ENCODE results near the gene EHF. TPM values are rescaled to one million over a fixed set of nuclear protein-coding genes. Genes with fewer than 3 reads are reported as not detected.

The EHF gene
- polyA plus RNA-seq, 1 donor from 2014 or later: 0.17 TPM

DNA sequence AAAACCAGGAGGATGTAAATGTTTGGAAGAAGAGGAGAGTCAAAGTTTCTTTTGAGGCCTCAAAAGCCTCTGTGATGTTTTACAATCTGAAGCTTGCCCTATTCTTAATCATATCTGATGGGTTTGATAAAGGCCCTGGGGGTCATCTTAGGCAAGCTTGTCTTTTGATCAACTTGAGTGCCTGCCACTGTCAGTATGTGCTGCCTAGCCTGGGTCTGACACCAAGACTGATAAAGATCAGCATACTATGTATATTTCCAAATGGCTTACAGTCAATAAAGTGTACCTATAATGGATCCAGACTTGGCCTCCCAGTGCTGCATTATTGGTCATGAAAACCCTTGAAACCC is 12.7 kb downstream of the EHF start:
- Histone ChIP-seq H3K4me2 (ENCODE audit: low read length) (no peak overlapping the region), H3K36me3 (ENCODE audit: insufficient read depth, low read length) (no peaks in the 10 kb centered on the region), H3K9ac (ENCODE audit: low read length) (no peak overlapping the region), H2AFZ (ENCODE audit: low read depth, low read length) (no peak overlapping the region), H3K9me2 (ENCODE audit: insufficient read depth, low read length) (no peaks in the 10 kb centered on the region), H3K27me3 (ENCODE audit: insufficient read depth, low read depth, low read length) (no peaks in the 10 kb centered on the region), H3K79me2 (replicated peaks; ENCODE audit: insufficient read depth, low read length) (no peaks in the 10 kb centered on the region), H3F3A (ENCODE audit: insufficient read depth, low read length, poor library complexity, severe bottlenecking) (no peaks in the 10 kb centered on the region), H3K9me3 (ENCODE audit: low read length) (no peaks in the 10 kb centered on the region), H4K20me1 (ENCODE audit: insufficient read depth) (no peaks in the 10 kb centered on the region), H3K4me3 (ENCODE audit: low read length) (no peak overlapping the region), H3K27ac (ENCODE audit: low read length) (no peak overlapping the region)
- TF ChIP-seq MXI1 (conservative IDR thresholded peaks at IDR 0.05; ENCODE audit: poor library complexity, severe bottlenecking): no peak
- no peak for TF ChIP-seq RAD21 (conservative IDR thresholded peaks at IDR 0.05)
- no peak for TF ChIP-seq EZH2 (IDR thresholded peaks at IDR 0.05; ENCODE audit: borderline replicate concordance, insufficient read depth, low read length, poor library complexity, severe bottlenecking)
- TF ChIP-seq, protein P1, sequence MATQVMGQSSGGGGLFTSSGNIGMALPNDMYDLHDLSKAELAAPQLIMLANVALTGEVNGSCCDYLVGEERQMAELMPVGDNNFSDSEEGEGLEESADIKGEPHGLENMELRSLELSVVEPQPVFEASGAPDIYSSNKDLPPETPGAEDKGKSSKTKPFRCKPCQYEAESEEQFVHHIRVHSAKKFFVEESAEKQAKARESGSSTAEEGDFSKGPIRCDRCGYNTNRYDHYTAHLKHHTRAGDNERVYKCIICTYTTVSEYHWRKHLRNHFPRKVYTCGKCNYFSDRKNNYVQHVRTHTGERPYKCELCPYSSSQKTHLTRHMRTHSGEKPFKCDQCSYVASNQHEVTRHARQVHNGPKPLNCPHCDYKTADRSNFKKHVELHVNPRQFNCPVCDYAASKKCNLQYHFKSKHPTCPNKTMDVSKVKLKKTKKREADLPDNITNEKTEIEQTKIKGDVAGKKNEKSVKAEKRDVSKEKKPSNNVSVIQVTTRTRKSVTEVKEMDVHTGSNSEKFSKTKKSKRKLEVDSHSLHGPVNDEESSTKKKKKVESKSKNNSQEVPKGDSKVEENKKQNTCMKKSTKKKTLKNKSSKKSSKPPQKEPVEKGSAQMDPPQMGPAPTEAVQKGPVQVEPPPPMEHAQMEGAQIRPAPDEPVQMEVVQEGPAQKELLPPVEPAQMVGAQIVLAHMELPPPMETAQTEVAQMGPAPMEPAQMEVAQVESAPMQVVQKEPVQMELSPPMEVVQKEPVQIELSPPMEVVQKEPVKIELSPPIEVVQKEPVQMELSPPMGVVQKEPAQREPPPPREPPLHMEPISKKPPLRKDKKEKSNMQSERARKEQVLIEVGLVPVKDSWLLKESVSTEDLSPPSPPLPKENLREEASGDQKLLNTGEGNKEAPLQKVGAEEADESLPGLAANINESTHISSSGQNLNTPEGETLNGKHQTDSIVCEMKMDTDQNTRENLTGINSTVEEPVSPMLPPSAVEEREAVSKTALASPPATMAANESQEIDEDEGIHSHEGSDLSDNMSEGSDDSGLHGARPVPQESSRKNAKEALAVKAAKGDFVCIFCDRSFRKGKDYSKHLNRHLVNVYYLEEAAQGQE (IDR thresholded peaks at IDR 0.05; ENCODE audit: borderline replicate concordance): no peak
- no peak for TF ChIP-seq TAF1 (IDR thresholded peaks at IDR 0.05; ENCODE audit: low read depth)
- TF ChIP-seq EP300 (conservative IDR thresholded peaks at IDR 0.05; ENCODE audit: poor library complexity, severe bottlenecking): no peak
- TF ChIP-seq, protein P2, sequence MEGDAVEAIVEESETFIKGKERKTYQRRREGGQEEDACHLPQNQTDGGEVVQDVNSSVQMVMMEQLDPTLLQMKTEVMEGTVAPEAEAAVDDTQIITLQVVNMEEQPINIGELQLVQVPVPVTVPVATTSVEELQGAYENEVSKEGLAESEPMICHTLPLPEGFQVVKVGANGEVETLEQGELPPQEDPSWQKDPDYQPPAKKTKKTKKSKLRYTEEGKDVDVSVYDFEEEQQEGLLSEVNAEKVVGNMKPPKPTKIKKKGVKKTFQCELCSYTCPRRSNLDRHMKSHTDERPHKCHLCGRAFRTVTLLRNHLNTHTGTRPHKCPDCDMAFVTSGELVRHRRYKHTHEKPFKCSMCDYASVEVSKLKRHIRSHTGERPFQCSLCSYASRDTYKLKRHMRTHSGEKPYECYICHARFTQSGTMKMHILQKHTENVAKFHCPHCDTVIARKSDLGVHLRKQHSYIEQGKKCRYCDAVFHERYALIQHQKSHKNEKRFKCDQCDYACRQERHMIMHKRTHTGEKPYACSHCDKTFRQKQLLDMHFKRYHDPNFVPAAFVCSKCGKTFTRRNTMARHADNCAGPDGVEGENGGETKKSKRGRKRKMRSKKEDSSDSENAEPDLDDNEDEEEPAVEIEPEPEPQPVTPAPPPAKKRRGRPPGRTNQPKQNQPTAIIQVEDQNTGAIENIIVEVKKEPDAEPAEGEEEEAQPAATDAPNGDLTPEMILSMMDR (IDR thresholded peaks at IDR 0.05; ENCODE audit: poor library complexity, severe bottlenecking): no peak

DNA sequence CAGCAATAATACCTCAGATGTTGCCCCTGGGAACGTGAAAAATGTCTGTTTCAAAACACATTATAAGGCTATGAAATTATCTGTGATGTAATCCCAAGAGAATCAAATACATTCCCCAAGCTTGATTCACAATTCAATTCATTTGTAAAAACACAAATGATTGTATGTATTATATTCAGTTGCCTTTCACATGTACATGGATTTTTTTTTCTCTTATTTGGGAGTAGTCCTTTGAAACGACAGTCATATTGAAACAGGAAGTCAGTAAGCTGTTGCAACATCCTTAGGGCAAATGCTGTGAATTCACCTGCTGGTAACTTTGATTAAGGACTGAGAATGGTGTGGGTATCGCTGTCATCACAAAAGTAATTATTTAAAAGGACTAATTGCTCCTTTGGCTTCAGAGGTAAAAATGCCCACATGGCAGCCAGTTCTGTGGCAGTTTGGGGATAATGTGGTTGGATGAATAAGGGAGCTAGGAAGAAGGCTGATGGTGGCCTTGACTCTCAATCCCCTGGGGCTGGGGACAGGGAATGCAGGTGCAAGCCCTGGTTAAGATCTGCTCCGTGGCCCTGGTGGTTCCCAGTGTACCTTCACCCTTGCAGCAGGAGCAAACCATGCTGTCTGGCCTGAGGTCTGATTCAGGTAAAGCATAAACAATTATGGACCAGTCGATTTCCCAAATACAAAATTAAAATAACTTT is 13.2 kb downstream of the EHF start:
- no peaks in the 10 kb centered on the region for H3F3A ChIP-seq (ENCODE audit: insufficient read depth, low read length, poor library complexity, severe bottlenecking)
- H3K79me2 ChIP-seq (replicated peaks; ENCODE audit: insufficient read depth, low read length): no peaks in the 10 kb centered on the region
- no peaks in the 10 kb centered on the region for H4K20me1 ChIP-seq (ENCODE audit: insufficient read depth)
- no peaks in the 10 kb centered on the region for H3K9me3 ChIP-seq (ENCODE audit: low read length)
- no peak overlapping the region for H3K4me3 ChIP-seq (ENCODE audit: low read length)
- H3K27ac ChIP-seq (ENCODE audit: low read length): no peak overlapping the region
- H3K27me3 ChIP-seq (ENCODE audit: insufficient read depth, low read depth, low read length): no peaks in the 10 kb centered on the region
- no peaks in the 10 kb centered on the region for H3K36me3 ChIP-seq (ENCODE audit: insufficient read depth, low read length)
- TF ChIP-seq EP300 (conservative IDR thresholded peaks at IDR 0.05; ENCODE audit: poor library complexity, severe bottlenecking): no peak
- no peak for TF ChIP-seq POLR2AphosphoS5 (IDR thresholded peaks at IDR 0.05)
- TF ChIP-seq EZH2 (IDR thresholded peaks at IDR 0.05; ENCODE audit: borderline replicate concordance, insufficient read depth, low read length, poor library complexity, severe bottlenecking): no peak
- TF ChIP-seq, protein P2 (IDR thresholded peaks at IDR 0.05; ENCODE audit: poor library complexity, severe bottlenecking): no peak
- no peak for TF ChIP-seq MXI1 (conservative IDR thresholded peaks at IDR 0.05; ENCODE audit: poor library complexity, severe bottlenecking)
- TF ChIP-seq RAD21 (conservative IDR thresholded peaks at IDR 0.05): no peak
- TF ChIP-seq SMC3 (conservative IDR thresholded peaks at IDR 0.05; ENCODE audit: poor library complexity): no peak
- no peak for TF ChIP-seq TAF1 (IDR thresholded peaks at IDR 0.05; ENCODE audit: low read depth)
- TF ChIP-seq, protein P1 (IDR thresholded peaks at IDR 0.05; ENCODE audit: borderline replicate concordance): no peak
- H3K4me2 ChIP-seq (ENCODE audit: low read length): no peak overlapping the region
- no peaks in the 10 kb centered on the region for H3K9me2 ChIP-seq (ENCODE audit: insufficient read depth, low read length)
- no peak overlapping the region for H3K9ac ChIP-seq (ENCODE audit: low read length)
- no peak overlapping the region for H2AFZ ChIP-seq (ENCODE audit: low read depth, low read length)
